Skin epidermis (tissue), 12 donors: ENCODE measurements around the gene AQP12B.
"Not testable (repeated sequence)": the region's sequence is repeated elsewhere in the genome, so short reads cannot be mapped to it uniquely, and the experiment has no call there.

Experiments
- H3K27ac ChIP-seq, 21 experiments: fragments of 200-600 bp; sonication (generic) in 11 of 21; one replicate each; pipeline ENCODE4 v1.5.0; 2020; ENCODE audit warnings: mild to moderate bottlenecking in 3 of 21, inconsistent platforms in 2 of 21, moderate library complexity in 2 of 21
- H3K4me3 ChIP-seq, 7 experiments: fragments of 200-600 bp; sonication (generic) in 2 of 7; one replicate each; pipeline ENCODE4 v1.5.0; 2020; ENCODE audit warnings: inconsistent platforms in 2 of 7, mild to moderate bottlenecking in 2 of 7, moderate library complexity in 1 of 7

The AQP12B gene, protein sequence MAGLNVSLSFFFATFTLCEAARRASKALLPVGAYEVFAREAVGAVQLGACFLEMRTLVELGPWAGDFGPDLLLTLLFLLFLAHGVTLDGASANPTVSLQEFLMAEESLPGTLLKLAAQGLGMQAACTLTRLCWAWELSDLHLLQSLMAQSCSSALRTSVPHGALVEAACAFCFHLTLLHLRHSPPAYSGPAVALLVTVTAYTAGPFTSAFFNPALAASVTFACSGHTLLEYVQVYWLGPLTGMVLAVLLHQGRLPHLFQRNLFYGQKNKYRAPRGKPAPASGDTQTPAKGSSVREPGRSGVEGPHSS

DNA sequence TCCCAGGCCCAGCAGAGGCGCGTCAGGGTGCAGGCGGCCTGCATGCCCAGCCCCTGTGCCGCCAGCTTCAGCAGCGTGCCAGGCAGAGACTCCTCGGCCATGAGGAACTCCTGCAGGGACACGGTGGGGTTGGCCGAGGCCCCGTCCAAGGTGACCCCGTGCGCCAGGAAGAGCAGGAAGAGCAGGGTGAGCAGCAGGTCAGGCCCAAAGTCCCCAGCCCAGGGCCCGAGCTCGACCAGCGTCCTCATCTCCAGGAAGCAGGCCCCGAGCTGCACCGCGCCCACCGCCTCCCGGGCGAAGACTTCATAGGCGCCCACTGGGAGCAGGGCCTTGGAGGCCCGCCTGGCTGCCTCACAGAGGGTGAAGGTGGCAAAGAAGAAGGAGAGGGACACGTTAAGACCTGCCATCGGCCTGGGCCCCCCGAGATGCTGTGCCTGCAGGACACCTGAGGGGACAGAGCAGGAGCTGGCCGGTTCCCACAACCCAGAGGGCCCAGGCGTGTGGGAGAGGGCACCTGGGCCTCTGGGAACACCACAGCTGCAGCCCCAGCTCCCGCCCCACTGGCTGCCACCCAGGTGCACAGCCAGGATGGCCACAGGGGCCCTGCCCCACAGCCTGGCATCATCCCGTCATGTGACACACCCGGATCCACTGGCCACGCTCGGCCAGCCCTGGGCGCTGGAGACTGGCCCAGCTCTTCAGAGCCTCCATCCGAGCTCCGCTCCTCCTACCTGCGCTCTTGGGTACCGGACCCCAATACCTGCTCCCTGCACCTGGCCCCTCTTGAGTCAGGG lies at the start of gene AQP12B:
AQP12B (minus strand) TSS at position 455 of the 794 bp plus-strand sequence; CDS start at position 407, 48 bp downstream.
- H3K27ac ChIP-seq, H3K4me3 ChIP-seq: not testable (repeated sequence)

DNA sequence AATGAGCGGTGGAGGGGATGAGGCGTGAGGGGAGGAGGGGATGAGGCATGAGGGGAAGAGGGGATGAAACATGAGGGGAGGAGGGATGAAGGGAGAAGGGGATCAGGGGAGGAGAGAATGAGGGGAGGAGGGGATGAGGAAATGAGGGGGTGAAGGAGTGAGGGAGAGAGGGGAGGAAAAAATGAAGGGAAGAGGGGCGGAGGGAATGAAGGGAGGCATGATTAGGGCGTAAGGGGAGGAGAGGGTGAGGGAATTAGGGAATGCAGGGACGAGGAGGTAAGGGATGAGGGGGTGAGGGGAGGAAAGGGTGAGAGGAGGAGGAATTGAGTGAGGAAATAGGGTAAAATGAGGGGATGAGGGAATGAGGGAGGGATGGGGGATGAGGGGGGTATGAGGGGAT lies 49.5 kb upstream of the AQP12B start:
- no peak overlapping the region for H3K27ac ChIP-seq
- H3K4me3 ChIP-seq = no peak overlapping the region

DNA sequence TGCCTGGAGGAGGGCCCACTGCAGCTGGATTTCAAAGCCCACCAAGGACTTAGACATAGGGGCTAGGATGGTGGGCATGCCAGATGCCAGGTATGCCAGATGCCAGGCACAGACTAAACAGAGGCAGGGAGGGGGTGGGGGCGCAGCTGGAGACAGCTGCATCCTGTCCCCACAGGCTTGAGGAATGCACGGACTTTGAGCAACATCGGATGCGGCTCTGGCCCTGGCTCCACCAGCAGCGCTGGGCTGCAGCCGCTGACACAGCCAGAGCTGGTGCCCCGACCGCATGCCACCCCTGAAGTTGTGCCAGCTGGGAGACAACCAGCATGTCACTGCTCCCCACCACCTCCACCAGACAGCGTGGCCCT lies 48.5 kb upstream of the AQP12B start:
- Histone ChIP-seq H3K27ac (no peak overlapping the region), H3K4me3 (no peak overlapping the region)

DNA sequence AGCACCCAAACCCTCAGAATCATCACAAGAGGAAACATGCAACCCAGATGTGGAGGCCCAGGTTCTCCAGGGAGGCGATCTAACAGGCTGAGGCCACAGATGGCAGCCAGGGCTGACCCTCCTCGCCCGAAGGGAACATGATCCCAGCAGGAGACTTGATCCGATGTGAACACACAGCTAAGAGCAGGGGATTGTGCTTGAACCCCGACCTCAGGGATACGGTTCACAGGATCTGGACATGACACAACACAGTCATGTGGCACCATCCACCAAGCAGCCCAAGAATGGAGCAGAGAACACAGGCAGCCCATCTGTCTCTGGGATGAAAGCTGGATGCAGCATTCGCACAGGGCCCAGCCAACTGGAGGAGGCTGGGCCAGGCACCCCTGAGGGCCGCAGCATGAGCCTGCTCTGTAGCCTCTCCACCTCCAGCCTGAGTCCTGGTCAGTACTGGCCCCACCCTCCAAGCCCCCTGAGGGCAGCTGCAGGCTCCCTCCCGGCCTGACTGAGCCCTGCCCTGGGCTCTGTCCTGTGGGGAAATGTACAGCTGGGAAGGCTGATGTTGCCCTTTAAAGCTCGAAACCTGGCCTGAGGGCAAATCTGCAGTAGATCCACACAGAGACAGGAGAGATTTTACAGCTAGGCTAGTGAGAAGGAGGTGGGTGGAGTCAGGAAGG lies 48.0 kb upstream of the AQP12B start:
- no peak overlapping the region for H3K4me3 ChIP-seq
- H3K27ac ChIP-seq = no peak overlapping the region

DNA sequence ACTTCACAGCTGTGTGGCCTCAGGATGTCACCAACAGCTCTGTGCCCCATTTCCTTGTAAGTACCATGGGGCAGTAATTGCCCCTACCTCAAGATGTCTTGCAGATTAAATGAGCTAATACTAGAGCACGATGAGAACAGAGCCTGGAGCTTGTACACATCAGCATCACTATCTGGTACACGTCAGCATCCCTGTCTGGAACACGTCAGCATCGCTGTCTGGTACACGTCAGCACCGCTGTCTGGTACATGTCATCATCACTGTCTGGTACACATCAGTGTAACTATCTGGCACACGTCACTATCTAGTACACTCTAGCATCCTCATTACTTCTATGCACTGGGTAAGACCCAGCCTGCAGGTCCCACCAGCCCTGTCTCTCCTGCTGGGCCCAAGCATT lies 46.1 kb upstream of the AQP12B start:
- Histone ChIP-seq H3K4me3 (no peak overlapping the region), H3K27ac (no peak overlapping the region)

DNA sequence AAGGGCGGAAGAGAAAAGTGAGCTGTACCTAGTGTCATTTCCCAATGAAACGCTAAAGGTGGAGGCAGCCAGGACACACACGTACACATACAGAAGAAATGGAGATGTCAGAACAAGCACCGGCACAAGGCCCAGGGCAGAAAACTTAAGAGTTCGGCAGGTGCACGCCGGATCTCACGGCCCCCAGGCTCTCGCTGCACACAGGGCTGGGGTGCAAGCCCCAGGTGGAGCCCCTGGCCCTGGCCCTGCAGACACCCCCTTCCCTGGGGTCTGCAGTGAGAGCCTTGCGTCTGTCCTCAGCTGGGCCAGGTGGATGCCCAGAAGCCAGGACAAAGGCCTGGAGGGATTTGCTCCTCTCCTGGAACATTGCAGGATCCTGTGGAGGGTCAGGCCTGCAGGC lies 45.7 kb upstream of the AQP12B start:
- Histone ChIP-seq H3K27ac (no peak overlapping the region), H3K4me3 (no peak overlapping the region)

DNA sequence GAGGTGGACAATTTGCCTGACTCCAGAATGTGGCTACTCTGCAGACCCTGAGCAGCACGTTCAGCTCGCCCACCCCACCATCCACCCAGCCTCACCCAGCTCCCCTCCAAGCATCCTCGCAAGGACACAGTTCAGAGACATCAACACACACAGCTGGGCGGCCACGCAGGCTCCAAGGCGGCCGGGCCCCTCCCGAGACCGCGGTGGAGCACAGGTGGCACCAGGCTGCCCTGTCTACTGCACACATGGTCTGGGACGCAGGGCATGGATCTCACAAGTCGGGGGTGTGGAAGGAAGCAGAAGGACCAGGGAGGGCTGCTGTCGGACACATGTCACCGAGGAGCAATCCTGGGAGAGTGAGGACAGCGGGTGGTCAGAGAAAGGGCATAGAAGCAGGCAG lies 45.2 kb upstream of the AQP12B start:
- Histone ChIP-seq H3K27ac (no peak overlapping the region), H3K4me3 (no peak overlapping the region)

DNA sequence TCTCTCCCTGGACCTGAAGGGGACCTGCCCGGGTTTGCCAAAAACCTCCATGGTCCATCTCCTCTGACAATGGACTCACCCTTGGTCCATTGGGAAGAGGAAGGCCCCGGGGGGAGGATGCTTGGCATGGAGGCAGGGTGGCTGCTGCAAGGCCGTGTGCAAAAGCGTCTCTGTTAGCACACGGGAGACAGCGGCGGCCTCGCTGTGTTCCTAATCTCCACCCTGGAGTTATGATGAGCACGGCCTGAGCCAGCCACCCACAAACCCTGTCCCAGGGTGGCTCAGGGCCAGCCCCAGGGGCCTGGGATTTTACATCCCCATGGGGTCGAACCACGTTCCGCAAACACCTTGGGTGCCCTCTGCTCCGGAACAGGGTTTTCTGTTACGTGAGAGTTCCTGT lies 44.8 kb upstream of the AQP12B start:
- no peak overlapping the region for H3K27ac ChIP-seq
- no peak overlapping the region for H3K4me3 ChIP-seq

DNA sequence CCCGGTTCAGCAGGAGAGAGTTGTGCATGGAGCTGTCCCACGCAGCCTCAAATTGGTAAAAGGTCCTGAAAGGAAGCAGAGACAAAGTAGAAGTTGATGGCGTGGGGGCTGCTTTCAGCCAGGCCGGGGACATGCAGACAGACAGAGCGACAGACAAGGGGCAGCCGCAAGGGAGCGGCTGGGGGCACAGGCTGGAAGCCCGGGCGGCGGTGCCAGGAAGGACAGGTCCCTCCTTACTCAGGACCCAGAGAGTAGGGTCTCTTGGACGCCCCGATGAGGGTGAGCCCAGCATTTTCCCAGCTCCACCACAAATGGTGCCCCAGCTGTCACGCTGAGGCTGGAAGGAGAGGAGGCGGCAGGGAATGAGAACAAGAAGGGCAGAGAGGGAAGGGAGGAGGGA lies 44.2 kb upstream of the AQP12B start:
- H3K4me3 ChIP-seq = no peak overlapping the region
- no peak overlapping the region for H3K27ac ChIP-seq

DNA sequence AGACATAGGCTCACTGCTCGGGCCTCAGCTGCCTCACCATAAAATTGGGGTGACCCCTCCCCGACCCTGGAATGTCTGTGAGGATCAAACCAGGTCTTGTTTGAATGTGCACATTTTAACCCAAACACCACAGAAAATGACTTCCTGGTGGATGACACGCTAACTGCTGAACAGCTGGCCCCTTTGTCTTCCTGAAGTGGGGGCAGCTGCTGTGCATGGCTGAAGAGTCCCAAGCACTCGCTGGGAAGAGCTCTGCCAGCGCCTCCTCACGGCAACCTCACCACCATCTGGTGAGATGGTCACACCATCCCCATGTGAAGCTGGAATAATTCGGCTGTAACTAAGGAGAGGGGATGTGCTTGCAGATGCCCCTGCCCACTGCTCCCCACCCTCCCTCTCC lies 43.0 kb upstream of the AQP12B start:
- Histone ChIP-seq H3K4me3 (no peak overlapping the region), H3K27ac (no peak overlapping the region)

DNA sequence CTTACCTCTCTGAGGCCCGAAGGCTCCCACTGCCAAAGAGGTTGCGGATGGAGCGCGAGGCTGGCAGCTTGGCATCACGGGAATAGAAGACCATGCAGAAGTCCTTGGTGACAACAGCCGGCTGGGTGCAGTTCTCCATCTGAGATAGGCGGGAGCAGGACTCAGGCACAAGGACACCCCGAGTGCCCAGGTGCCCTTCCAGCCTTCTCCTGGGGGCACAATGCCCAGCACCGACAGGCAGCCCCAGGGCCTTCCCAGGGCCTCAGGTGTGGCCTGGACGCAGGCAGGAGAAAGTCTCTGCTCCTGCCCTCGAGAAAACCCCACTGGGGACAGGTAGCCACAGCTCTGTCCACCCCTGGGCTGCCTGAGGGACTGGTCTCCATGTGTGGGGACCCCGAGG lies 42.6 kb upstream of the AQP12B start:
- Histone ChIP-seq H3K27ac (no peak overlapping the region), H3K4me3 (no peak overlapping the region)

DNA sequence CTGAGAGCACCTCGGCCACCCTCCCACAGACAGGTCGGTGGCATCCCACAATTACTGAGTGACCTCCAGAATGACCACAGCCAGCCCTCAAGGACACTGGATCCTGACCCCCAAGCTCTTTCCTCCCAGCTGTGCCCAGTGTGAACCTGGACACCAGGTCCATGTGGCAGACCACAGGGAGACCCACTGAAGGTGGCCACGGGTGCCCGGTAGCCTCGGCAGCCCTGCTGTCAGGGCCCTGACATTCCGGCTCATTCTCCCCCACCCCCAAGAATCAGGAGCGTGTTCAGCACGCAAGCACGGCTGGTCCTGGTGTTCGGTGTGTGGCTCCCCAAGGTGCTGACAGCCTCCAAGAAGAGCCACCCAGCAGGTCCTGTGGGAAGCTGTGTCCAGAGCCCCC lies 41.7 kb upstream of the AQP12B start:
- Histone ChIP-seq H3K27ac (no peak overlapping the region), H3K4me3 (no peak overlapping the region)

DNA sequence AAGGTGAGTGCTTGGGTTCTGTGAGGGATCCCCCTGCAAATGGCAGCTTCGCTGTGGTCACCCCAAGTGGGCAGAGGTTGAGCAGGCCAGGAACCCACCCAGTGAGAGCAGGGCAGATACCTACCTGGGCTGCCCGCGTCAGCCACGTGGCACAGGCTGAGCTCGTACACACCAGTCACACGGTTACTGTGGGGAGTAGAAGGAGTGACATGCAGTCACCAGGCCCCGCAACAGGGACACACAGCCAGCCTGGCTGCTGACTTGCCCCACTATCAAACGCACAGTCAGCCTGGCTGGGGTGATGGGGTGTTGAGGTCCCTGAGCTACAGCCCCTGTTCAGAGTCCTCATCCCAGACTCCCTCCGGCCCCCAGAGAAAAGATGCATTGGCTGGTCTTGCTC lies 41.2 kb upstream of the AQP12B start:
- Histone ChIP-seq H3K27ac (no peak overlapping the region), H3K4me3 (no peak overlapping the region)

DNA sequence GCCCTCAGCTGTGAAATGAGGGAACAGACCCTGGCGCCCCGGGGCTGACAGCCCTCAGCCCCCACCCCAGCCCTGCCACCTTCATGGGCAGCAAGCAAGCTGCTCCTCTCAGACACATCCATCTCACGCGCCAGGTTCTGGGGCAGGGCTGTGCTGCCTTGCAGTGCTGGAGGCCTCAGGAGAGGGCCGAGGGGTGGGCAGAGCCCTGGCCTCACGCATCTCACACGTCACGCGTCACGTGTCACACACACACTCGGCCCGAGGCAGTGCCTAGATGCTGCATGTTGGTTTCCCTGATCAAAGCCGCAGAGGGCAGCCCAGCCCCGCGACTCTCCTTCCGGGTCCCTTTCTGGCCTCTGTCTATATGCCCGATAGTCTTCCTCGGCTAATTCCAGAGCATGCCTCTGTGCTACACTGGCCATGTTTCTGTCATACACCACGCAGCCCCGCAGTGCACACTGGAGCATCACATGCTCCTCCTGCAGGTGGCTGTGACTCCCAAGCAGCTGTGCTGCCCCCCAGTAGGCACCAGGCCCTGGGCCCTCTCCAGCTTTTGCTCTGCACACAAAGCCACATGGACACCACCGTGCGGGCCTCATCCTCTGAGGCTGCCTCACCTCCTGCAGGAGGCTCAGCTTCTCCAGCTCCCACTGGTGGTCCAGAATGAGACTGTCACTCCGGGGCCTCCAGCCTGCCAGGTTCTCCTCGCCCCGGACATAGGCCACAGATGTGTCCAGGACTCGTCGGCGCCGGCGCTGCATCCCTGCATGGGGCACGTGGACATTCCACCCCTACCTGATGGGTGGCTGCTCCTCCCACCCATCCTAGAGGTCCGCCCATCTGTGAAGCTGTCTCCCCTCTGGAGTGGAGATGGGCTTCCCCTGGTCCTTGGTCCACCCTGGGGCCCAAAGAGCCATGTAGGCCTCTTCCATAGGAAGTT lies 40.4 kb upstream of the AQP12B start:
- H3K27ac ChIP-seq = no peak overlapping the region
- no peak overlapping the region for H3K4me3 ChIP-seq

DNA sequence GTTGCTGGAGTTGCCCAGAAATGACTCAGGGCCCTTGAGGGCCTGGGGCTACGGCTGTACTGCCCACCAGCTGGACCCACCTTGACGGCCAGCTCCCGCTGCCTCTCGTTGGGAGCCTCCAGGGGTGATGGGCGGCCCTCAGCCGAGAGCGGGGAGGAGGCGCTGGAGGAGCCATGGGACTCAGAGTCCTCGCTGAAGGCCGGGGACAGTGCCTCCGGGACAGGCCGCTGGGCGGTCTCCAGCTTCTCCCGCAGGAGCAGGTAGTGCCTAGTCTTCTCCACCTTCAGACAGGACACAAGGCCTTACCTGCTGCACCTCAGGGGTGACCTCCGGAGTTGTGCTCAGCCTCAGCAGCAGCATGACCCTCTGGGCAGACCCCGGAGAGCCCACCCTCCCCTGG lies 39.7 kb upstream of the AQP12B start:
- H3K27ac ChIP-seq = no peak overlapping the region
- no peak overlapping the region for H3K4me3 ChIP-seq

DNA sequence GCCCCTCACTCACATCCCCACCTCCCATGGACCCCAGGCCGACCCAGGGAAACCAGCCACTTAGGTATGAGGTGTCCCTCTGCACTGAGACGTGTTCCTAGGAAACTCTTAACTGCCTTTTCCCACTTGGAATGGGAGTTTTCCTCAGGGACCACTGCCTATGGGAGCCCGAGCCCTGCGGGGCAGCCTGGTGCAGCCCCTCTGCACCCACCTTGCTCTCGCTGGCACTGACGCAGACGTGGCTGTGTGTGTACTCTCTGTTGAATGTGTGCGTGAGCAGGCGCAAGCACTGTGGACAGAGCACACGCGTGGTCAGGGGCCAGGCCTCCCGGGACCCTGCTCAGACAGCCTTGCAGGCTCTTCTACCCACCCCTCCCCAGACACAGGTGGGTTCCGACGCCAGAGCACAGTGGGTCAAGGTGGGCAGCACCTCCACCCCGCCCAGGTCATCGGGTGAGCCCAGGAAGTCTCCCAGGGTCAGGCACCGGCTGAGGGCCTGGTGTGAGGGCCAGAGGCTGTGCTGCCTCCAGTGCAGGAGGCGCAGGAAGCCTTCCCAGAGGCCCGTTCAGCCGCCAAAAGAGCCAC lies 39.0 kb upstream of the AQP12B start:
- Histone ChIP-seq H3K27ac (no peak overlapping the region), H3K4me3 (no peak overlapping the region)

DNA sequence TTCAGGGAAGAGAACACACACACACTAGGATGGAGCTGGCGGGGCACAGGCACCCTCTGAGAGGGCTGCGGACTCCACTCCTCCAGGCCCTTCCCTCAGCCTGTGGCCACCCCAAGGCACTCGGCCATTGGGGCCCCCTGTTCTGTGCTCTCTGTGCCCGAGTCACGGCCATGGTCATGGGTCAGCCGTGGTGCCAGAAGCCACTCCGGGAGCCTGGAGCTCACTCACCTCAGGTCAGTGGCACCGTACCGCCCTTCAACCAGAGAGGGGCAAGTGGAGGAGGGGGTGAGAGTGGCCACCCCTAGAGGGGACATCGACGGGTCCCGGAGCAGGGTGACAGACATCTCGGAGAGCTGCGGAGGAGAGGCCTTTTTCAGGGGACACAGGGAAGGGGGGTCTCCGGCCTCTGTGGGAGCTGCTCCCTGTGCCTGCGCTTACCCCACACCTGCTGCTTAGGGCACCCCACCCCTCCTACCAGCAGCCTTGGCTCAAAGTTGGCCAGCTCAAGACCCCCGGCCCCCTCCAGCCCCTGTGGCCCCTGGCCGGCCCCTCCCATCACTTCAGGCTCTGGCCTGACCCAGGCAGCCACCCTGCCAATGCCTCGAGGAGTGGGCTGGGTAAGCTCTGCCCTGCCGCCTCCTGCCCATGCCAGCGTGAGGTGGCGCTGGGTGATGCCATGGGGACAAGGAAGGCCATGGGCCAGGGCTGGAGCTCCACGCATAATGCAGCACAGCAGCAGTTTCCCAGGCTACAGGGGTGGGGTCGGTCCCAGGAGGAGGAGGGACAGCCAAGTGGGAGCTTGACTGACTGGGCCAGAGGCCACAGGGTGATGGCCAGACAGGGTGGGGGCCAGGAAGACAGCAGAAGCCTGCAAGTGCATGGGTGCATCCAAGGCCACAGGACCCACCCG lies 38.3 kb upstream of the AQP12B start:
- Histone ChIP-seq H3K4me3 (no peak overlapping the region), H3K27ac (no peak overlapping the region)

DNA sequence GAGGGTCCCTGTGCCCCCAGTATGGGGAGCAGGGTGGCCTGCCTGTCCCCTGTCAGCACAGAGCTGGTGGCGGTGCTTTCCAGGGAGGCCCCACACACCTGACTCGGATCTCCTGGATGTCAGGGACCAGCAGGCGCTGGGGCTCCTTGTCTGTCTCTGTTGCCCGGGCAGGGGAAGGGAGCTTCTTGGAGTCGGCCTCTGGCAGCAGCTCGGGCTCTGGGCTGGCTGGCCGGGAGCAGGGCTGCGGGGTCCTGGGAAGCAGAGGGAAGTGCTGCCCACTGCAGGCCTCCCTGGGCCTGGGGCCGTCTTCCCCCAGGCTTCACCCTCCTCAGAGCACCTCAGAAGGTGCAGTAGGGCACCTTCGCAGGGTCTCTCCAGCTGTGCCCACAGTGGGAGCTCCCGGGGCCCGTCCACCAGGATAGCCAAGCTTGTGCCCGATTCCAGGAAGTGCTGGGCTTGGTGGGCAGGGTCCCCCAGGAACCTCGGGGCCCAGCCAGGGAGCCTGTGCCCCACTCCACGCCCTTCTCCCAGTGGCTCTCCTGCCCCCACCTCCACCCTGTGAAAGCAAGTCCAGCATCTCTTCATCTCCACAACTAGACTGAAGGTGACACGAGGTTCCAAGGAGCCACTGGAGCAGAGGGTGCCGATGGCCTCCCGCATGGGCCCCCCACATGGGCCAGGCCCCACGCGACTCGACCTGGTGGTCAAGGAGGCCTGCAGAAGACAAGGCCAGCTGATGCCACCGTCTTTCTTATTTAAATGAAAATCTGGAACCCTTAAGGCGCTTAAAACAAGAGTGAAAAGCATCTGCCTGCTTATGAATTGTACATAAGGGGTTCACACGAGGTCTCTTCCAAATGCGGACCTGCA lies 37.2 kb upstream of the AQP12B start:
- H3K4me3 ChIP-seq = no peak overlapping the region
- H3K27ac ChIP-seq = no peak overlapping the region
